ENCODE results near the gene NTF4.

NTF4 gene

DNA sequence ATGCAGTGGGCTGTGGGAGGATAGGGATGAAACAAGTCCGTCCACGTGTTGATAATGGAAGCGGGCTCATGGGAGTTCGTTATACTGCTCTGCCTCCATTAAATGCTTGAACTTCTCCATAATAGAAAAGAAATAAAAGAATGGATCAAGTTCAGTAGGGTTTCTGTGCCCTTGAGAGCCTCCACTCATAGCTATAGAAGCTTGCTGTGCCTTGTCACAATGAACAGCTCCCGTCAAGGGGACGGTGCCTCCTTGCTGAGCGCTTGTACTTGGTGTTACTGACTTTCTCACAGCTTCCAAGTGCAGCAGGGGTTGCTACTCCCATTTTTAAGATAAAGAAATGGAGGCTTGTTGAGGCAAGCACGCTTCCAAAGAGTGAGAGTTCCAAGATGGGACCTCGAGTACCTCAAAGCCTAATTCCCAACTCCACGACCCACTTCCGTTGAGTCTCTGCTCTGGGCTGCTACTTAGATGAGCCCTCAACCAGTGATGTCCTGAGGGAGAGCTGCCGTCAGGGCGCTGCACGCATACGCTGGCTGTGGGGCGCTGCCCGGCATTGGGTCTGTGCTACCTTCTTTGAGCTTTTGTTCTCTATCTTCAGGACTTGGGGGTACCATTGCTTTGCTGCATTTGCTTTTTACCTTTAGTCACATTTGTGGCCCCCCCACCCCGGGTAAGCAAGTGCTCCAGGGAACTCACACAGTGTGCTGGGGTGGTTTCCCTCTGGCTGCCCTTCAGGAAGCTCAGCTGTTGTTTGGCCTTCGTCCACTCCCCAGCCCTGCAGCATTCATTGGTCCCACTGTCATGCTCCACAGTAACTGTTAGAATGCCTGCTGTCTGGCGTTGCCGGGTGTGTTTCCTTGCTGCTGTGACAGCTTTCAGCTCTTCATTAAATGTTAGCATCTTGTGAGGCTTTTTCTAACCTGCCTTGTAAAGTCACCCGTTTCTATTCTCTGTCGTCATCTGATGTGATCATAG, 30.2 kb upstream of the NTF4 start:
- H3K4me2 ChIP-seq (ENCODE audit: low read depth, low read length): no peak overlapping the region
- no peaks in the 10 kb centered on the region for H3K9me3 ChIP-seq (replicated peaks; ENCODE audit: insufficient read depth, low read length)
- H2AFZ ChIP-seq (ENCODE audit: low read length): no peak overlapping the region
- H3K27me3 ChIP-seq (replicated peaks; ENCODE audit: insufficient read depth, low read length): no peaks in the 10 kb centered on the region
- TF ChIP-seq EZH2 (optimal IDR thresholded peaks at IDR 0.05; ENCODE audit: low read depth, low read length) (no peak), EZH2phosphoT487 (IDR thresholded peaks at IDR 0.05; ENCODE audit: low read length) (no peak)
- TF ChIP-seq, protein P1, sequence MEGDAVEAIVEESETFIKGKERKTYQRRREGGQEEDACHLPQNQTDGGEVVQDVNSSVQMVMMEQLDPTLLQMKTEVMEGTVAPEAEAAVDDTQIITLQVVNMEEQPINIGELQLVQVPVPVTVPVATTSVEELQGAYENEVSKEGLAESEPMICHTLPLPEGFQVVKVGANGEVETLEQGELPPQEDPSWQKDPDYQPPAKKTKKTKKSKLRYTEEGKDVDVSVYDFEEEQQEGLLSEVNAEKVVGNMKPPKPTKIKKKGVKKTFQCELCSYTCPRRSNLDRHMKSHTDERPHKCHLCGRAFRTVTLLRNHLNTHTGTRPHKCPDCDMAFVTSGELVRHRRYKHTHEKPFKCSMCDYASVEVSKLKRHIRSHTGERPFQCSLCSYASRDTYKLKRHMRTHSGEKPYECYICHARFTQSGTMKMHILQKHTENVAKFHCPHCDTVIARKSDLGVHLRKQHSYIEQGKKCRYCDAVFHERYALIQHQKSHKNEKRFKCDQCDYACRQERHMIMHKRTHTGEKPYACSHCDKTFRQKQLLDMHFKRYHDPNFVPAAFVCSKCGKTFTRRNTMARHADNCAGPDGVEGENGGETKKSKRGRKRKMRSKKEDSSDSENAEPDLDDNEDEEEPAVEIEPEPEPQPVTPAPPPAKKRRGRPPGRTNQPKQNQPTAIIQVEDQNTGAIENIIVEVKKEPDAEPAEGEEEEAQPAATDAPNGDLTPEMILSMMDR (IDR thresholded peaks at IDR 0.05; ENCODE audit: low read length): no peak
- DNase-seq: no peak
- H3K27ac ChIP-seq (ENCODE audit: low read length): no peak overlapping the region
- H3F3A ChIP-seq (ENCODE audit: insufficient read depth, low read length): peaks cover 12% of the 10 kb centered on the region
- H3K4me3 ChIP-seq (ENCODE audit: low read length): no peak overlapping the region
- H3K36me3 ChIP-seq (replicated peaks; ENCODE audit: insufficient read depth, low read length): peaks cover 24% of the 10 kb centered on the region
- no peaks in the 10 kb centered on the region for H3K9me2 ChIP-seq (replicated peaks; ENCODE audit: insufficient read depth, low read length)
- H3K9ac ChIP-seq (ENCODE audit: low read length): no peak overlapping the region
- peaks cover 86% of the 10 kb centered on the region for H3K79me2 ChIP-seq (ENCODE audit: low read length)
- H3K4me1 ChIP-seq (ENCODE audit: low read length): no peaks in the 10 kb centered on the region
- H4K20me1 ChIP-seq (ENCODE audit: insufficient read depth, low read length): peaks cover 22% of the 10 kb centered on the region

DNA sequence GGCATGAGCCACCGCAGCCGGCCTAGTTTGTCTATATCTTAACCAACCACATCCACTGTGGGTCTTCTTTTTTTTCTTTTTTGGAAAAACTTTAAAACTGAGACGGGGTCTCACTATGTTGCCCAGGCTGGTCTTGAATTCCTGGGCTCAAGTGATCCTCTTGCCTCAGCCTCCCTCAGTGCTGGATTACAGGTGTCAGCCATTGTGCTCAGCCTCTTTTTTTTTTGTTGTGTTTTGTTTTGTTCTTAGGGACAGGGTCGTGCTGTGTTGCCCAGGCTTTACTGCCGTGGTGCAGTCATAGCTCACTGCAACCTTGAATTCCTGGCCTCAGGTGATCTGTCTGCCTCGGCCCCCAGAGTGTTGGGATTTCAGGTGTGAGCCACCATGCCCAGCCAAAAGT, 28.1 kb upstream of the NTF4 start:
- Histone ChIP-seq H3K27me3 (replicated peaks; ENCODE audit: insufficient read depth, low read length) (no peaks in the 10 kb centered on the region), H3K4me2 (ENCODE audit: low read depth, low read length) (no peak overlapping the region), H3K79me2 (ENCODE audit: low read length) (peaks cover 87% of the 10 kb centered on the region), H3K4me3 (ENCODE audit: low read length) (no peak overlapping the region), H2AFZ (ENCODE audit: low read length) (no peak overlapping the region), H4K20me1 (ENCODE audit: insufficient read depth, low read length) (peaks cover 31% of the 10 kb centered on the region), H3K9me2 (replicated peaks; ENCODE audit: insufficient read depth, low read length) (no peaks in the 10 kb centered on the region), H3K36me3 (replicated peaks; ENCODE audit: insufficient read depth, low read length) (peaks cover 16% of the 10 kb centered on the region), H3K4me1 (ENCODE audit: low read length) (peaks cover under 1% of the 10 kb centered on the region; the same call in 1 of the 2 replicates), H3K27ac (ENCODE audit: low read length) (no peak overlapping the region), H3K9me3 (replicated peaks; ENCODE audit: insufficient read depth, low read length) (no peaks in the 10 kb centered on the region), H3K9ac (ENCODE audit: low read length) (no peak overlapping the region), H3F3A (ENCODE audit: insufficient read depth, low read length) (peaks cover 12% of the 10 kb centered on the region)
- no peak for DNase-seq
- TF ChIP-seq EZH2 (optimal IDR thresholded peaks at IDR 0.05; ENCODE audit: low read depth, low read length) (no peak), EZH2phosphoT487 (IDR thresholded peaks at IDR 0.05; ENCODE audit: low read length) (no peak)
- TF ChIP-seq, protein P1 (IDR thresholded peaks at IDR 0.05; ENCODE audit: low read length): no peak

DNA sequence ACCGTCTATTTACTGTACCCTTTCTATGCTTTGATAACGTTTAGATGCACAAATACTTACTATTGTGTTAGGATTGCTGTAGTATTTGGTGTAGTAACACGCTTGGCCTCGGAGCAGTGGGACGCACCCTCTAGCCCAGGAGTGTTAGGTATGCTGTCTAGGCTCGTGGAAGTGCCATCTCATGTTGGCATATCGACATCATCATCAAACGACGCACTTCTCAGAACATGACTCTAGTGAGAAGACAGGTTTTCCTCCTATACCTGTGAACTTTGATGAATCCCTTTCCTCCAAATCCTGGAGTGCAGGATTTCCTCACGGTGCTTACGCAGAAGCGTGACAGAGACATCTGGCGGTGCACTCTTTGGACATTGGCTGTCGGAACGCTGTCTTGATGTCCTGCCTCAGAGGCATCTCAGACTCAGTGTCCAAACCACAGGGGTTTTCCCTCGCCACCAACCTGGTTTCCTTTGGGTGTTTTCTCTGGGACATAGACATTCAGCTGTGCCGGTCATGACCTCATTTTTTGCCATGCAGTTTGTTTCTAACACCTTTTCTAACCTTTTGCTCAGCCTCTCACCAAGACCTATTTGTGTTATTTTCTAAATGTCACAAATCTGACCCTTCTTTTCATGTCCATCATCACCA, 26.9 kb upstream of the NTF4 start:
- no peaks in the 10 kb centered on the region for H3K9me2 ChIP-seq (replicated peaks; ENCODE audit: insufficient read depth, low read length)
- peaks cover 39% of the 10 kb centered on the region for H4K20me1 ChIP-seq (ENCODE audit: insufficient read depth, low read length)
- H3K4me2 ChIP-seq (ENCODE audit: low read depth, low read length): no peak overlapping the region
- peaks cover 16% of the 10 kb centered on the region for H3K36me3 ChIP-seq (replicated peaks; ENCODE audit: insufficient read depth, low read length)
- peaks cover 10% of the 10 kb centered on the region for H3K4me1 ChIP-seq (ENCODE audit: low read length)
- no peak overlapping the region for H3K27ac ChIP-seq (ENCODE audit: low read length)
- H2AFZ ChIP-seq (ENCODE audit: low read length): no peak overlapping the region
- H3F3A ChIP-seq (ENCODE audit: insufficient read depth, low read length): peaks cover 4% of the 10 kb centered on the region; the same call in 1 of the 2 replicates
- H3K27me3 ChIP-seq (replicated peaks; ENCODE audit: insufficient read depth, low read length): no peaks in the 10 kb centered on the region
- H3K4me3 ChIP-seq (ENCODE audit: low read length): no peak overlapping the region
- DNase-seq: no peak
- peaks cover 90% of the 10 kb centered on the region for H3K79me2 ChIP-seq (ENCODE audit: low read length)
- H3K9me3 ChIP-seq (replicated peaks; ENCODE audit: insufficient read depth, low read length): no peaks in the 10 kb centered on the region
- no peak overlapping the region for H3K9ac ChIP-seq (ENCODE audit: low read length)
- TF ChIP-seq, protein P1 (IDR thresholded peaks at IDR 0.05; ENCODE audit: low read length): no peak
- TF ChIP-seq EZH2 (optimal IDR thresholded peaks at IDR 0.05; ENCODE audit: low read depth, low read length) (no peak), EZH2phosphoT487 (IDR thresholded peaks at IDR 0.05; ENCODE audit: low read length) (no peak)

Measured in MM.1S (cell line).